Tongue (tissue), 2 donors: Measurements from ENCODE around the gene TDRD15. TPM values are rescaled to one million over a fixed set of nuclear protein-coding genes. Genes with fewer than 3 reads are reported as not detected.
A peak's percentile ranks its signal among the peaks of the same experiment; 100 is the strongest.
"Not testable (repeated sequence)": the region's sequence is repeated elsewhere in the genome, so short reads cannot be mapped to it uniquely, and the experiment has no call there.

Source experiments
- DNase-seq: peaks from one replicate; pipeline ENCODE4 v3.0.0-alpha.2; 2015
- total RNA-seq: library from RNA; depleted of rRNA; stranded (reverse); fragments of >200 nt; gene quantifications from one replicate; pipeline ENCODE4 v1.2.3, GENCODE V29; 2014

TDRD15 gene
- total RNA-seq, result not detected

DNA sequence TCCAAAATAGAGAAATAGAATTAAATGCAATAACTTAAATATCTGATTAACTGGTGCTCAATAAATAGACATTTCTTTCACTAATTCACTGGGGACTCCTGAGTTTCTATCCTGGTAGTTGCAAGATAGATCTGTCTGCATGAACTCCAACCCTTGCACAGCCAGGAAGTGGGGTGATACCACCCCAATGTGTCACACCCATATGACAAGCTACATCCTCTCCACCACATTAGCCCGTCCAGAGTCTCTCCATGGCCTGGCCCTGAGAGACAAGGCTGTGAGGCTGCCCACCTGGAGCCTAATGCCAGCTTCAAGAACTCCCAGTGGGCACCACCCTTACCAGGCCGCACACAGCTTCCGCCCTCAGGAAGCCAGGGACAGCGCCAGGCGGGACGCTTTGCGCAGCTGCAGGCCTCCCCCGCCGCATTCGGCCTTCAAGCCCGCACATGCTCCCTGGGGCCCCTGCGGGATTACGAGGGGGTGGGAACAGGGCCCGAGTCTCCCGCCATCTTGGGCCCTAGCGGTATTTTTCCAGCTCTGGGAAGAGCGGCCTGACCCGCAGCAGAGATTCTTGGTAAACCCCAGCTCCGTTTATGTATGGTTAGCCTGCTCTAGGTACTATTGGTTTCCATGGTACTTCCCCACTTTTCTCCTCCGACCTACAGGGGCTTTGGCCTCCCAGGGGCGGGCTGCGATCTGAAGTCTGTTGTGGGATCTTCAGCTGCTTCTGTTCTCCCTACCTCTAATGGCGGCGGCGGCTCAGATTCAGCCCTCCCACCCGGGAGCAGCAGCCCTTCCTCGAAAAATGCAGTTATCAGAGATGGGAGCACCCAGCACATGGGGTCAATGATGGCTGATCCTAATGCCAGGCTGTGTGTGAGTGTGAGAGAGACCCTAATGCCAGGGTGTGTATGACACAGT lies at the start of gene TDRD15:
Gene TDRD15 (plus strand): TSS at position 496 of the 921 bp plus-strand sequence. CDS start 13,500 bp downstream, outside the sequence.
- no peak for DNase-seq

DNA sequence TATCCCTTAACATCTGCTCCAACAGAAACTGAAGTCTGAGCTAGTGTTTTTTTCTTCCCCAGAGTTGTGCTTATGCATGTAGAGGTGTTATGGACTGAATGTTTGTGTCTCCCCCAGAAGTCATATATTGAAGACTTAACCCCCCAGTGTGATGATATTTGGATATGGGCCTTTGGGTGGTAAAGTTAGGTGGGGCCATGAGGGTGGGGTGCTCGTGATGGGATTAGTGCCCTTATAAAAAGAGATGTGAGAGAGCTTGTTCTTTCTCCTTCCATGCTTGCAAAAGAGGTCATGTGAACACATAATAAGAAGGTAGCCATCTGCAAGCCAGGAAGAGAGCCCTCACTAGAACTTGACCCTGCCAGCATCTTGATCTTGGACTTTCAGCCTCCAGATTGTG lies 45.5 kb upstream of the TDRD15 start:
- no peak for DNase-seq

DNA sequence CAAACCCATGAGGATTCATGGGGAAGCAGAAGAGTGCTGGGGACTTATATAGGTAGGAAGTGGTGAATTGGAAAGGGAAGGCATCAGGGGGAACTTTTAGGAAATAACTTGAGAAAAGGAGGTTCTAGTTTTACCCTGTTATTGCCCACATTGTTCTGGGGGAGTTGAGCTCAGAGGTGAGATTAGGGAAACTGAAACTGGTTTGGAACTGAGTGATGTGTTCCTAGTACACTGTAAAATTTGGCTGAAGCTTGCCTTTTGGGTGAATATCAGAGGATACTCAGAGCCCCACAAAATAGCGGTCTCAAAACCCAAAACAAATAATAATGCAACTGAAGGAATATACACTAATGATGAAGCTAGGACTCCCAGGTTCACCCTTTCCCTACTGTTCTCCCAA lies 40.3 kb upstream of the TDRD15 start:
- DNase-seq, result no peak

DNA sequence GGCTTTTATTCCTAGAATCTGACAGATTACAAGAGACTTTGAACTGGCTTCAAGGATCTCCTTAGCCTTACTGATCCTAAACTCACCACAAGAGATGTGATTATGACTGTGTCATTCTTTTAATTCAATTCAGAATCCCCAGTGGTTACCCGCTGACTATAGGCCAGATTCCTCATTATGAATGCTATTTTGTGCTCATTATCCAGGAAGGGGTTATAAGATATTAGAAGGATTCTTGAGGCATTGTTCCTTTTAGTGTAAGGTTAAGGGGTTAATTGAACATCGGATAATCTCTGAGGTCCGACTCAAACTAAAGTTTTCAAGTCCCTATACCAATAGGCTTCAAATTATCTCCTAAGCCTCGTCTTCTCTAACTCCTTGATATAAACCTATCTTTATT lies 39.4 kb upstream of the TDRD15 start:
- no peak for DNase-seq

DNA sequence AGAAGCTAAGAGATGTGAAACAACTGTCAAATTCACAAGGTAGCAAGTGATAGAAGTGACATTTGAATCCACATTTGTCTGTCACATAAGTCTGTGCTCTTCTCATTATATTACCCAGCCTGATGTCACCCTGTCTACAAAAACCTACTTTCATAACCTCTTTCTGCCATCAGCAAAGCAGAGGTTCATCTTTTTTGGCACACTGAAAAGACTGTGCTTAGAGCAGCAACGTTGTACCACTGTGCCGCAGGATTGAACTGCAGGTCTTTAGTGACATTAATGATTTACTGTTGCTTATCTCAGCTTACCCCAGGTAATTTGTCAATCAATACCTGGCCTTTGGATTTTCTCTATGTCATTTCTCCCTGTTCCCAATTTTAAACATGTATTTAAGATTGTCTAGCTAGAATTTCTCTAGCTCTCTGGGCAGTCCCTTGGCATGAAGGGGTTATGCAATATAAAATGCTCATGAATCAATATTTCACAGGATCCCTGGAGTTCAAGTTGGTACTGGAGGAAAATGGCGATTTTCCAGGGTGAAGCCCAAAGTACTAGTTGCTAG lies 31.4 kb upstream of the TDRD15 start:
- DNase-seq, result no peak

DNA sequence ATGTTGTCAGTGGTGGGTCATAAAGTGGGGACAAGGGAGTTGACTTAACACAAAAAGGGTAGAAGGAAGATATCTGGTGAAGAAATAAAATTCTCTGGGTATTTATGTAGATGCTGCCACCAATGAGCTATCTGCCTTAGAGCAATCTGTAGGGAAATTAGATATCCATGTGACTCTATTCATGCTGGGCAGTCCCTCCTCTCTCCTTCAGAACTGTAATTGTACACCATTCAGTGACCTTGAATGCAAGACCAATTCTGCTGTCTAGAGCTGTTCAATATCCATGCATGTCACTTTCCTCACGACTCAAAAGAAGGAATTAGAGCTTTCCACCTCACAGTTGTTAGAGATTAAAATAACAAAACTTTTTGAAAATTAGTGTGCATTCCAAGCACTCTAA lies 28.6 kb upstream of the TDRD15 start:
- no peak for DNase-seq

DNA sequence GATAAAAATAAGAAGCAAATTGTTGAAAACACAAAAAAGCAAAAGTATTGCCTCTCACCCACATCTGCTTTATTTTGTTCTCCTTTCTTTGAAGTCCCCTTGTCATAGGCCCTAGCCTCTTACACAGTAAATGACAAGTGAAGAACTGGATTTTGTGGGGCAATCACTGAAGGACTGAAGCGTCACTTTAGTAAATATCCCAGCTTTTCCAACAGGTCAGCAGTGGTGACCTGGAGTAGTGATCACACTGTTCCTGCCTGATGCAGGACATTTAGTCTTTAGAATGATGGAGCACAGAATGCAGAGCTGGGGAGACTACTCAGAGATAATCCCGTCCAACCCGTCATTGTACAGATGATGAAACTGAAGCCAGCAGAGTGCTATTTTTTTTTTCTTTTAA lies 28.1 kb upstream of the TDRD15 start:
- no peak for DNase-seq

DNA sequence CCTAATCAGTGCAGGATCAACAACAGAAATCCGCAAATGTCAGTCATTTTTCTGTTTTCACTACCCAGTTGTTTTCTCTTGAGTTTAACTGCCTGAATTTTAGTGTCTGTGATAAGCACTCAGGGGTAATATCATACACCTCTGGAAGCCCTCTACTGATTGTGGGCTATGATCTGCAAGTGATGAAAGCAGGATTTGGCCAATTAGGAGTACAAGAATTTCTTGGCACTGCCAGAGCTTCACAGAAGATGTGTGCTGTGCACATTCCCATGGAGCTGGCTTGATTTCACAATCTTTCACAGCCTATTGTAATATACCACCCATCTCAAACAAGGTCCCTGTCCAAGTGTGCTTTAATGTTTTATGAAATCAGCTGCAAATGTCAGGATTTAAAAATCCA lies 27.3 kb upstream of the TDRD15 start:
- DNase-seq, result no peak

DNA sequence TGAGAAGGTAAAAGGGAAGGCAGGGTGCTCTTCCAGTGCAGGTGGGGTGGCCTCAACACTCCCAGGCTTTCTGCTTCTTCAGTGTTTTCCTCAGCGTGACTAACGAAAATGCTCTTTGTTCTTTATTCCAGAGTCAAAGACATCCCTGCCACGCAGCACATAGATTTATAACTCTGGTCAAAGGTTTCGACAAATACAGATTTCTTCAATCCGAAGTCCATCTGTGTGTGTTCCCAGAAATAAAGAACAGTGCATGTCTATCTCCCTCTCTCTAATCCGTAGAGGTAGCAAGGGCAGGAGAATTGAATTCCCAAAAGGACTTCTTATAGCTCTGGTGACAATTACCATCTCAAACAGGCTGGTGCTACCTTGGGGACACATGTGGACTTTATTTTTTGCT lies 26.4 kb upstream of the TDRD15 start:
- no peak for DNase-seq

DNA sequence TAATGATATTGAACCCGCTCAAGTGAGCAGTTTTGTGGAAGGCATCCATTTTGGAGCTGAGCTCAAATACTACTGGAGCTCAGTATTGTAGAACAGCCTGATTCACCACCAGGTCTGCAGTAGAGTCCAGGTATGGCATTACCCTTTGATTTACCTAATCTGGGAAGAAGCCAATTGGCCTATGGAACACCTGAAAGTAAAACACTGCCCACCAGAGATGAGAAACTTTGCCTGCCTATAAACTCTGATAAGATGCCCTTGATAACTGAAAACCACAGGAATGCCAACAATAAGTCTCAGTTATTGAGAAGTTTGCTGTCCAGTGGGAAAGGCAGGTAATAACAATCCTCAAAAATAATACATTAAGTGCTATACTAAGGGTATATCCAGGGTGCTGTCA lies 25.5 kb upstream of the TDRD15 start:
- DNase-seq, result no peak

DNA sequence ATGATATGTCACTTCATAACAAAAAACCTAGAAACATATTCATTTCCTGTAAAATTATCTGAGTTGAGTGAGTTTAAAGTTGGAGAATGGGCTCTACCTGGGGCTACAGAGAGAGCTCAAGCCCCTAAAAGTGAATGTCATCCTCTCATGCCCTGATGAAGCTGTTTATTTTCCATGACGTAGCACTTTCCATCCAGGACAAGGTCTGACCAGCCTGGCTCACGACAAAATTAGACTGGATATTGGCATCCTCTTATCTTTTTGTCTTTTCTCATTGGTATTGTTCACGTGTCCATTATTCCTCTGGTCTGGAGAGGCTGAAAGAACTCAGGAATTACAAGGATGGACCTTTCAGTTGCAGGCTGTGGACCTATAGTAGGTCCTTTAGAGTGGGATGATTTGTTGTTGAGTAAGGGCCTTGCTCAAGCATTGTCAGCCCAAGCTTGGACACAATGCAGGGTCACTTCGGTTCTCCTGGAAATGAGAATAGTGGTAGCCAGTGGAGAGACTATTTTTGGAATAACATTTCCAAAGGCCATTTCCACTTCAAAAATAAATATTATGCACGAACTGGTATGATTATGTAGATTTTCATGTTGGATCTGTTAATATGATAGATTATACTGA lies 24.4 kb upstream of the TDRD15 start:
- DNase-seq, result no peak

DNA sequence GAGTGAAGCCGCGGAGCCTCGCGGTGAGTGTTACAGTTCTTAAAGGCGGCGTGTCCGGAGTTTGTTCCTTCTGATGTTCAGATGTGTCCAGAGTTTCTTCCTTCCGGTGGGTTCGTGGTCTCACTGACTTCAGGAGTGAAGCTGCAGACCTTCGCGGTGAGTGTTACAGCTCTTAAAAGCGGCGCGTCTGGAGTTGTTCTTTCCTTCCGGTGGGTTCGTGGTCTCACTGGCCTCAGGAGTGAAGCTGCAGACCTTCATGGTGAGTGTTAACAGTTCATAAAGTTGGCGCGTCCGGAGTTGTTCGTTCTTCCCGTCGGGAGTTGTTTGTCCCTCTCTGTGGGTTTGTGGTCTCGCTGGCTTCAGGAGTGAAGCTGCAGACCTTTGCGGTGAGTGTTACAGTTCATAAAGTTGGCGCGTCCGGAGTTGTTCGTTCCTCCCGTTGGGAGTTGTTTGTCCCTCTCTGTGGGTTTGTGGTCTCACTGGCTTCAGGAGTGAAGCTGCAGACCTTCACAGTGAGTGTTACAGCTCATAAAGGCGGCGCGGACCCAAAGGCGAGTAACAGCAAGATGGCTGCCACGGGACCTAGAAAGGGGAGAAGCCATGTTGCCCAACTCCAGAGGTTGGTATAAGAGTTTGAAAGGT lies 22.1 kb upstream of the TDRD15 start:
- DNase-seq, result not testable (repeated sequence)

DNA sequence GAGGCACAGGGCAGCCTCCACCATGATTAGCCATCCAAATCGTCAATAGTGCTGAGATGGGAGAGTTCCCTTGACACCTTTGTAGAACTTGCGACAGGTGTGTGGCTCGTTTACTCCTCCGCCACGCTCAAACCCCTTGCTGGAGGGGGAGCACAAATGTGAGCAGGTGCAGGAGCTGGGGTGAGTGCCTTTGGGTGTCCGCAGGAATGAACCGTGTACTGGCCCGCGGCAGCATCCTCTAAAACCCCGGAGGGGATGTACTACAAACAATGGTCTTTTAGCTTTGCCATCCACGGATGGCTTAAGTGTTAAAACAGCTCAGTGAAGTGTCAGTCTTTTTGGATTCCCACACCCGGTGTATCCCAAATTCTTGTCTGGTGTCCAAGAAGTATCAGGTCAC lies 21.4 kb upstream of the TDRD15 start:
- no peak for DNase-seq

DNA sequence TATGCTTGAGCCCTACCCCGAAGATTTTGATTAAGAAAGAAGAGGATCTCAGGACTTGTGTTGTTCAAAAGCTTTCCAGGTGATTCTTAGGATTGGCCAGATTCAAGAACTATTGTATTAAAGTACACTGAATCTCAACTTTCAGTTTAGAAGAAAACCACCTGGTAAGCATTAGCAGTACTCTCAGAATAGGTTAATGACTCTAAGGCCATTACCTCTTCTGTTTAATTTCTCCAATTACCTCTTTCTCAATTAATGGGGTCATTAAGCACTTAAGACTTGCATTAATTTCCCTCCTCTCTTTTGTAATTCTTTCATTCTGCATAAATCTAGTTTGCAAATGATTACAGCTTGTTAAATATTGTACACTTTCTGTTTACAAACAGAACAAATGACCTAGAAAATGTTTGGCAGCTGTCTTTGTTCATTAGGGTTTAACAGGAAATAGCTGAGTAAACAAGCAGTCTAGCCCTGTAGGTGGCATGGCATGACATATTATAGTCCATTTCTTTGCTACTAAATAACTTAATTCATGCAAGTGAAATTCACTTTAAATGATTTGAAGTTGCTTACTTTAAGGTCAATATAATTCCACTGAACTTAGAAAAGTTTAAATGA lies 20.4 kb upstream of the TDRD15 start:
- no peak for DNase-seq

DNA sequence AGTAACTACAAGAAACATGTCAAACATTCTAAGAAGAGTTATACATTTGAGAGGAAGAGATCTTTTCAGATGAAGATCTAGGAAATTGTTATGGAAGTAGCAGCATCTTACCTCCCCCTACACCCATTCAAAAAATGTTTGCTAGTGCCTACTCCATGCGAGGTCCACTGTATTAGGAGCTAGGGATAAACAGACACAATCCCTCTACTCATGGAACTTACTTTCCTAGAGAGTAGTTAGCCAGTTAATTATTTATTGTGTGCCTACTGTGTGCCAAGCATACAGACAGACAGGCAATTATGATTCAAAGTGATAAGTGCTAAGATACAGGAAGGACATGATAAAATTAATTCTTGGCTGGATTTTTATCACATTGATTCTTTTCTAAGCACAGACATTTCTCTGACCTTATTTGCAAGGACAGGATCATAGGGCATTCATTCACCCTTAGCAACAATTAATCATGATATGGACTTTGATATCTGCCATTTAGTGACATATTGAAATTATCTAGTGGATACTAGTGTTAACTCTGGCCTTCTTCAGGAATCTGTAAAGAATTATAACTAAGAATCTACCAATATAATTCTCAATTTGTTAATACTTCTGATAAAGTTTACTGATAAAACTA lies 19.6 kb upstream of the TDRD15 start:
- no peak for DNase-seq

DNA sequence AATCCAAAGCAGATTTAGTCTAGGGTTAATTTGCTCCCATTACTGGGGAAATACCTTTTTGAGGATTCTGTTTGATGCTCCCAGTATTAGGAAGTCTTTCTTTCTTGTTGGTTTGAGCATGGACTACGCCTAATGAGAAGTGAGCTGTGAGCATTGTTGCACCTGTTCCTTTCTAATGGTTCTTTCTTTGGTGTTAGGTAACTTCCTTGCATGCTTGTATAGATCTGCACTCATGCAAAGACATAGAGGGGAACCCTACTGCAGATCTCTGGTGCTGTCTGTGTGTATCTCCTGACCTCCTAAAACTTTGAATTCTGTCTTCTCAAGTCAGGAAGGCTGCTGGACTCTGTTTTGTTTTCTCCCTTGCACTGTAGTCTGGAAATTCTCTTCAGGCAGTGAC lies 12.8 kb upstream of the TDRD15 start:
- no peak for DNase-seq

DNA sequence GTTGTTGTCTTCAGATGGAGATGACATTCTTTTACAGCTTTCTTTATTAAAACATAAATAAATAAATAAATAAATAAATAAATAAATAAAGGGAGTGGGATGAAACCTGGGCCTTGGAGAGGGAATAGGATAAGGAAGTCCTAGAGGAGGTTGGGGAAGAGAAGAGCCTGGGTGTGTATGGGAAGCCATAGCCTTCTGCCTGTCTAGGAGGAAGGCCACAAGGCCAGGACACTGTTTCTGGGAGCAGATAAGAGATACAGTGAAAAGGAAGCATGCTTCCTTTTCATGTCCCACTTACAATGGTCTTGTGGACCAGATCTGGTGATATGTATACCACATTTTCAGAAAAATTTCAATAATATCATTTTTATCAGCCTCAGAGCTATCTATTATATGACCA lies 6.1 kb upstream of the TDRD15 start:
- no peak for DNase-seq

DNA sequence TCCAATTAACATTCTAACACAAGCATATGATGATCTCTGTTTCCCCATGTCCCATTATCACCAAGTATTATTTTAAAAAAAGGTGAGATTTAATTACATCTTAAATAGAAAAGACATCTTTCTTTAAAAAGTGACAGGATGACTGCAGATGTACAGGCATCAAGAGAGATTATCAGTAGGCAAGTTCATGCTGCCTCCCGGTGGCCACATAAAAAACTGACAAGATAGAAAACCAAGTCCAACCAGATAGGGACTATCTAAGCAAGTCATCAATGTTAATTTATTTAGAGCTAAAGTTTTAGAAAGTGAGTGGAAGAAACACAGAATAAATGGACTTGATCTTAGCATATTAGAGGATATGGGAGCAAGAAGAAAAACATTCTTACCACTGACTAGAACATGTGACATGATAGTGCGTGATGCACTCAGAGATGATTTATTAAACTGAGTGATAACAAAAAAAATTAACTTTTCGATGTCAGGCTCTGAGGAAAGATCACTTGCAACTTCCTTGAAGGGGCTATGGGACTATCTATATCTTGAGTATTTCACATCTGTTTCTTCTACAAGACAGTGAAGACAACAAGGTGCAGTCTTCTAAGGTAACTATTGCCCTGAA lies 5.4 kb upstream of the TDRD15 start:
- peak; percentile 27 for DNase-seq

DNA sequence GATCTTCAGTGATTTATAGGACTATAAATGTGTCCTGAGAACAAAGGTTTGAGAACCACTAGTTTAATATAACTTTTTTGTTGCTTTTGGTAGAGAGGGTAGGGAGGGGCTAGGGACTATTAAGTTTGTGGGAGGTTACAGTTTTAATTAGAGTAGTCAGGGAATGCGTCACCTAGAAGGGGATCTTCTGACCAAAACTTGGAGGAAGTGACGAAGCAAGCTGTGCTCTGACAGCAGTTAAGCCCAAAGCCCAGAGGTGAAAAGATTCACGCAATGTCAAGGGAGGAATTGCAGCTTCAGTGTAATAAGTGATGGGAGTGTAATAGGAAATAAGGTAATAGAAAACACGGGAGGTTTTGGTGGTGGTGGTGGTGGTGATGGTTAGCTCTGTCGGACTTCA lies 8.1 kb downstream of the TDRD15 start:
- no peak for DNase-seq

DNA sequence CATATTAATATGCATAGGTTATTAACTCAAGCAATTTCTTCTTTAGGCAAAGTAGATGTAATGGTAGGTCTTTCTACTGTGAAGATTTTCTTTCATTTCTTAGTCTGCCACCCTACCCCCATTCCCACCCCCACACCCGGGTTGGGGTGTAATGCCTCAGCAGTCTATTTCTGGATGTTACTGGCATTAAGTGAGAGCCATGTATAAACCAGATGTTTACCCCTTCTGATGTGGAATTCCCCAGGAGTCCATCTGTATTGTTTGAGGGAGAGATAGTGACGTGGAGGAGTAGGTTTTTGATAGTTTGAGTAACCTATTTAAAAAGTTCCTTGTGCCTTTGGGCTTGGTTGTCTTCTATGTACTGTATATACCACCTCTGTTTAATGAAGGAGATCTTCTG lies 11.8 kb downstream of the TDRD15 start:
- no peak for DNase-seq

DNA sequence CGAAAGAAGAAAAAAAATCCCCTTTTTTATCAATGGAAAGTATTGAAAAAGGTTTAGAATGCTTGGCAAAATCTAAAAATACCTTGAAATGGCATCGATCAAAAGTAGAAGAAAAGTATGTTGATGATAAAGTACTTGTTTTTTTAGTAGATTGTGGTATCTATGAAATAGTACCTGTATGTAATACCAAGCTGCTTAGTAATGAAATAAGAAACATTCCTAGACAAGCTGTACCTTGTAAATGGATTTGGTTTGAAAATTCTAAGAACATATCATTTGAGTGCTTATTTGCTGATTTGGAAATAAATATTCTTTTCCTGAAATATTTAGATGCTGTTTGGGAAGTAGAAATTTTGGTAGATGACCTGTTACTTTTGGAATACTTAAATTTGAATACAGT lies 18.4 kb downstream of the TDRD15 start:
- DNase-seq, result no peak

DNA sequence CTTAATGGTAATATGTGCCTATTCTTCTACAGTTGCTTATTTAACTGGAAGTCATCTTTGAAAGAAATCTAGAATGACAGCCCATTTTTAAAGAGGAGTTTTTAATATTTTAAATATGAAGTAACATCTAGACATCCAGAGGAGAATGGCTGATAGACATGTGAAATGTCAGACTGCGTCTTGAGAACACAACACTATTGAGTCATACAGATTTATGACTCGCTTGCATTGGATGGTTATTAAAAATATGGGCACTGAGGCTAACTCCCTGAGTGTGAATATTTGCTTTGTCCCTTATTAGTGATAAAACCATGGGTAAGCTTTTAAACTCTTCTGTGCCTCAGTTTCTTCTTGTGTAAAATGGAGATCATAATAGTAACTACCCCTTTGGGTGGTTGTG lies 22.9 kb downstream of the TDRD15 start:
- DNase-seq, result no peak
